HG03354 (cell line): ENCODE measurements around the gene EPHA4.
"Not testable (repeated sequence)": the region's sequence is repeated elsewhere in the genome, so short reads cannot be mapped to it uniquely, and the experiment has no call there.

Source experiments
- ATAC-seq: cut with Tn5 transposase; IDR thresholded peaks from one replicate; pipeline ENCODE4 v1.9.1; 2021; ENCODE audit warnings: mild to moderate bottlenecking; ENCODE audit not compliant: unreplicated experiment, poor library complexity, severe bottlenecking

EPHA4 gene

GRCh38 chr2:221514305-221515040 is 57.6 kb downstream of the EPHA4 start:
- ATAC-seq, result no peak

- no peak for ATAC-seq
These were observed 58.9 kb downstream of the EPHA4 start for GRCh38 chr2:221513232-221513631.

GRCh38 chr2:221511325-221511724 is 60.8 kb downstream of the EPHA4 start:
- ATAC-seq, result not testable (repeated sequence)

- no peak for ATAC-seq
These were observed 65.6 kb downstream of the EPHA4 start for GRCh38 chr2:221506469-221506868.

GRCh38 chr2:221505605-221506004 is 66.5 kb downstream of the EPHA4 start:
- no peak for ATAC-seq

- ATAC-seq, result no peak
These were observed 67.2 kb downstream of the EPHA4 start for GRCh38 chr2:221504905-221505304.

- ATAC-seq, result no peak
These were observed 68.1 kb downstream of the EPHA4 start for GRCh38 chr2:221503965-221504364.

- no peak for ATAC-seq
These were observed 69.7 kb downstream of the EPHA4 start for GRCh38 chr2:221502270-221503010.

- no peak for ATAC-seq
These were observed 70.2 kb downstream of the EPHA4 start for GRCh38 chr2:221501883-221502269.

GRCh38 chr2:221501210-221501882 is 70.8 kb downstream of the EPHA4 start:
- no peak for ATAC-seq

GRCh38 chr2:221500501-221501209 is 71.4 kb downstream of the EPHA4 start:
- no peak for ATAC-seq

- no peak for ATAC-seq
These were observed 76.4 kb downstream of the EPHA4 start for GRCh38 chr2:221495731-221496130.

- ATAC-seq, result no peak
These were observed 77.5 kb downstream of the EPHA4 start for GRCh38 chr2:221494556-221494955.

GRCh38 chr2:221493391-221493790 is 78.7 kb downstream of the EPHA4 start:
- no peak for ATAC-seq

- ATAC-seq, result no peak
These were observed 79.5 kb downstream of the EPHA4 start for GRCh38 chr2:221492636-221493035.

GRCh38 chr2:221490506-221491060 is 81.5 kb downstream of the EPHA4 start:
- no peak for ATAC-seq

GRCh38 chr2:221488136-221488807 is 83.8 kb downstream of the EPHA4 start:
- ATAC-seq, result no peak

GRCh38 chr2:221486106-221486505 is 86.0 kb downstream of the EPHA4 start:
- no peak for ATAC-seq

- no peak for ATAC-seq
These were observed 86.6 kb downstream of the EPHA4 start for GRCh38 chr2:221485503-221485870.
